HG03442 (cell line): Measurements from ENCODE around the gene RAB14.
"Not testable (repeated sequence)": the region's sequence is repeated elsewhere in the genome, so short reads cannot be mapped to it uniquely, and the experiment has no call there.

Source experiments
- ATAC-seq: cut with Tn5 transposase; IDR thresholded peaks from one replicate; pipeline ENCODE4 v1.9.1; 2021; ENCODE audit warnings: mild to moderate bottlenecking, moderate library complexity; ENCODE audit not compliant: unreplicated experiment

The RAB14 gene

DNA sequence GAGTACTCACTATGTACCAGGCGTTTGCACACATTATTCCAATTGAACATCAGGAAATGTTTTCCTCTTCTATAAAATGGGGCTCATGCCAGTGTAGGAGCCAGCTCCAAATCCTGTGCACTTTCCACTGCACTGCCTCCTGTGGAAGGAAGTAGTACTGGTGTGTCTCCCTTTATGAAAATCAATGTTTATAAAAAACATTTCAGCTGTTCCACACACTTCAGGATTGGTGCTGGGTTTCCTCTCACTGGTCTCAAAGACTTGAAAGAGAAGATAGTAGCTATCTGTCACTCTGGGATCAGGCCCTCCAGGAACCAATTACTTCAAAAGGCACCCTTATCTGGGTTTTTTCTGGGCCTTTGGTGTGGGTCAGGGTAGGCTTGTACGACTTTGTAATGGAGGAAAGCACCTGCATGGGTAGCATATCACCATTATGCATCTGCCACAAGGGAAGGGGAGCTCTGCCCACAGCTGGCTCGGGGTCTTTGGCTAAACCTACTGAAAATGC, 32.5 kb downstream of the RAB14 start:
- ATAC-seq = no peak

DNA sequence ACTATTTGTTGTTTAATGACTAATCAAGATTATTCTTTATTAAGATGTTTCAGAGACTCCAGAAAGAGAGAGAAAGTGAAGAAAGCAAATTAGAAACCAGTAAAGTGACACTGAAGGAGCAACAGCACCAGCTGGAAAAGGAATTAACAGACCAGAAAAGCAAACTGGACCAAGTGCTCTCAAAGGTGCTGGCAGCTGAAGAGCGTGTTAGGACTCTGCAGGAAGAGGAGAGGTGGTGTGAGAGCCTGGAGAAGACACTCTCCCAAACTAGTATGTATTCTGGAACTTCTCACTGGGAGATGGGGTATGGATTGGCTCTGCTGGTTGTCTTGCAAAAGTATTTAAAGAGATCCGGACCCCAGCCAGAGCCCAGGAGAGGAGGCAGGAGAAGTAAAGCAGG, 33.6 kb downstream of the RAB14 start:
- ATAC-seq = no peak

DNA sequence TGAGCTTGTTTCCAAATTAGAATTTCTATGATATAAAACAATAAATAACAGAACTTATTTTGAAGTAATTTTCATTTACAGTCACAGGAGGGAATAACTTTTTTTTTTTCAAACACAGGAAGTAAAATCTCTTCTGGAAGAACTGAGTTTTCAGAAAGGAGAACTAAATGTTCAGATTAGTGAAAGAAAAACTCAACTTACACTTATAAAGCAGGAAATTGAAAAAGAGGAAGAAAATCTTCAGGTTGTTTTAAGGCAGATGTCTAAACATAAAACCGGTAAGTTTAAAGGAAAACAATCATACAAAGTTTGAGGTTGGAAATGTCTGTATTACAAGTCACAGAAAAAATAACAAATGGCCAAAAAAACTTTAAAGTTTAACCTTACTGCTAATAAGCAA, 41.6 kb downstream of the RAB14 start:
- no peak for ATAC-seq

DNA sequence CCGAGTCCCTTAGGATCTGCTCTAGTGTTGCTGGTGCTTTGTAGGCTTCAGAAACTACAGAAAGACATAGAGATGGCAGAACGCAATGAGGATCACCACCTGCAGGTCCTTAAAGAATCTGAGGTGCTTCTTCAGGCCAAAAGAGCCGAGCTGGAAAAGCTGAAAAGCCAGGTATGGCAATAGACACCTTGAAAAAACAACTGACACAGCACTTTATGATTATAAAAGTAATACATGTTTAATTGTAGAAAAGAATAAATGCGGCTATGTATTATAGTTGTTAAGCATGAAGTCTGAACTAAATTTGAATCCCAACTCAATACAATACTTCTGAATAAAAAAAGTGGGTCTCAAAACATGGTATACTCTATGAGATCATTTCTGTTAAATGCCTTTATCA, 43.7 kb downstream of the RAB14 start:
- no peak for ATAC-seq

DNA sequence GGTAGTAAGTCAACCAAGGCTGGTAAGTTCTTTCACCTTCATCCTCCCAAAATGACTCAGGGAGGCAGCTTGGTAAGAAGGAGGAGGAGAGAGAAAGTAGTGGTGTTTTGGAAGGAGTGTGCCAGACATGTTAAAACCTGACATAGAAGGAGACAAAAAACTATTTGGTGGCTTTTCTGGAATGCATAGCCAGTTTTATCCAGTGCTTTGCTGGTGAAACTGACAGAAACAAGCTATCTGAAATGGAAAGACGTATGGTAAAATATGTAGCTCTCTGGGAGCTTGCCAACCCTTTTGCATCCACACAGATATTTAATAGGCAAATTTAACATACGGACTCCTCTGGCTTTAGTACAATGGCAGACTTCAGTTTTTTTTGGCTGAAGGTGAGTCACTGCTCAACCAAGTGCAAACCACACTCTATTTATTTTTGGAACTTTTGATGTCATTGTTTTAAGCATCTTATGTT, 45.4 kb downstream of the RAB14 start:
- peak; percentile 85 for ATAC-seq

DNA sequence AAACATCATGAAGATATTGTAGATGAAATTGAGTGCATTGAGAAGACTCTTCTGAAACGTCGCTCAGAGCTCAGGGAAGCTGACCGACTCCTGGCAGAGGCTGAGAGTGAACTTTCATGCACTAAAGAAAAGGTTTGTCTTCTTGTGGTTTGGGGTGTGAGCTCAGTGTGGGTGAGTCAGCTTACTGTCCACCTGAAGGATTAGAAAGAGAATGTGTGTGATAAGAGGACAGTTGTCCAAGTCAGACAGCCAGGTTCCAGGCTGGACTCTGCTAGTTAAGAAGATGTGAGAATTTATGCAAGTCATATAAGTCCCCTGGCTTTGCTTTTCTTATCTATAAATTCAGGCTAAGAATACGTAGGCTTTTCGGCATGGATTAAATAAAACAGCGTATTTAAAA, 46.9 kb downstream of the RAB14 start:
- no peak for ATAC-seq

DNA sequence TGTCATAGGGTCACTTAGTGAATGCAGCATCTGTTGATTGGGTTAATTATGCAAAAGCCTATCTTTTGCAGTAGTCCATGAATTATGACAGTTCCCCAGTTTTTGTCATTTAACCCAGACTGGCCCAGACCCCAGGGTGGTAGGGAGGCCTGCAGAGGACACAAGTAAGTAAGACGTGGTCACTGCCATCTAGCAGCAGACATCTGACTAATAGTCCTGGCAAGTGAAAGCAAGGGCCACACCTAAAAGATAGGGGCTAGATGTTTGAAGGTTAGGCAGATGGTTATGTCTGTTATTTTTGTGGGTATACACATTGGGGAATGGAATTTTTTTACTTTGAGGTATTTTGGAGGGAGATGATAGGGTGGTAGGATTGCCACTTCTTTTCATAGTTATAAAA, 48.0 kb downstream of the RAB14 start:
- ATAC-seq = no peak

DNA sequence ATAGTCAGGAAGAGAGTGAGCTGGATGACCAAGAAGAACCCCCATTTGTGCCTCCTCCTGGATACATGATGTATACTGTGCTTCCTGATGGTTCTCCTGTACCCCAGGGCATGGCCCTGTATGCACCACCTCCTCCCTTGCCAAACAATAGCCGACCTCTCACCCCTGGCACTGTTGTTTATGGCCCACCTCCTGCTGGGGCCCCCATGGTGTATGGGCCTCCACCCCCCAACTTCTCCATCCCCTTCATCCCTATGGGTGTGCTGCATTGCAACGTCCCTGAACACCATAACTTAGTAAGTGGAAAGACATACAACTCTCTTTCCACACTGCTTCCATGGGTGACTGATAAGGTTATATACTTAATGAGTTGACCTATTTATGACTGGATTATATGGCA, 51.5 kb downstream of the RAB14 start:
- no peak for ATAC-seq

DNA sequence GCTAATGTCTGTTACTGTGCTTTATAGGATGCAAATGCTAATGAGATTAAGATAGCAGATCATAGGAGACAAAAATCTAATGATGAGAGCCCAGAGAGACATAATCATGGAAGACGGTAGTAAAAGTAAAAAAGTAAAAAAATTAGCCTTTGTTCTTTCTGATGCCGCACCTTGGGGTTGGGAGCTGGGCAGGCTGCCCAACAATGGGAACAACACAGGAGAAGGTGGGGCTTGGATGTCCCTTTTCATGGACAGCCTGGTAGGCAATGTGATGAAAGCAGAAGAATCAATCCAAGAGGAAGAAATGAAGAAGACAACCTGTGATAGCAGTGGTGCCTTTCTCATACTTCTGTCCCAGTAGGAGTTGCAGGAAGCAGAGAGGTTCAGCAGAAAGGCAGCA, 57.2 kb downstream of the RAB14 start:
- no peak for ATAC-seq

DNA sequence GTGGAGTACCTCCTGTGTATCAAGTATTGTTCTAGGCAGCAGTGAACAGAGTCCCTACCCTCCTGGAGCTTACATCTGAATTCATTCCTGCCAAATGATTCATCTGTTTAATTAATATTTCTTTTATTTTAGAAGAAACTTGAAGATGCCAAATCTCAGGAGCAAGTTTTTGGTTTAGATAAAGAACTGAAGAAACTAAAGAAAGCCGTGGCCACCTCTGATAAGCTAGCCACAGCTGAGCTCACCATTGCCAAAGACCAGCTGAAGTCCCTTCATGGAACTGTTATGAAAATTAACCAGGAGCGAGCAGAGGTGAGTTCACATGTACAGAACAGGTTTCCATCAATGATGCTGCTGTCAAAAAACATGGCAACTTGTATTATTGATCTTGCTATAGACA, 57.9 kb downstream of the RAB14 start:
- ATAC-seq = no peak

DNA sequence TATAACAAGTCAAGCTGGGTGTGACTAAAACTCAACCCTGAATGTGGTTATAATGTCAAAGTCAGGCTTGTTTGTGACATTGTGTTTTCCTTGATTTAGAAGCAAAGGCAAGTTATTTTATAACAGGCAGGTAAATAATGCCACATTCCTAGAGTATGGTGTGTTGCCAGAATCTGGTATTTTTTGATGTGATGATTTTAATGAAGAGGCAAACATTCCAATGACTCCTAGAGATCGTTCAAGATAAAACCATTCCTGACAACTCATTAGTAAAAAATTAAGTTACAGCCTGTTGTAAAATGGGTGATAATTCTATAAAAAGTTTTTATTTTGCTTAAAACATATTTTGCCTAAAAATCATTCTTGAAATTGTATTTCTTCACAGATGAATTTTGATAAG, 60.0 kb downstream of the RAB14 start:
- ATAC-seq = no peak

DNA sequence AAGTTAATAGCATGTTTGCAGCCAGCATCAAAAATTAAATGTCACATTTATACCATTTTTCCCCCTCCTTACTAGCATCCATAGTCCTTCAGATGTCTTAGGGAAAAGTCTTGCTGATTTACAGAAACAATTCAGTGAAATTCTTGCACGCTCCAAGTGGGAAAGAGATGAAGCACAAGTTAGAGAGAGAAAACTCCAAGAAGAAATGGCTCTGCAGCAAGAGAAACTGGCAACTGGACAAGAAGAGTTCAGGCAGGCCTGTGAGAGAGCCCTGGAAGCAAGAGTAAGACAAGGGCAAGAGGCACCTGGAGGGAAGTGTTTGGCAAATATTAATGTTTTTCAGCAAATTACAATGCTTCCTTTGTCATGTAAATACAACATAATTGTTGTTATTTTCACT, 60.4 kb downstream of the RAB14 start:
- no peak for ATAC-seq

DNA sequence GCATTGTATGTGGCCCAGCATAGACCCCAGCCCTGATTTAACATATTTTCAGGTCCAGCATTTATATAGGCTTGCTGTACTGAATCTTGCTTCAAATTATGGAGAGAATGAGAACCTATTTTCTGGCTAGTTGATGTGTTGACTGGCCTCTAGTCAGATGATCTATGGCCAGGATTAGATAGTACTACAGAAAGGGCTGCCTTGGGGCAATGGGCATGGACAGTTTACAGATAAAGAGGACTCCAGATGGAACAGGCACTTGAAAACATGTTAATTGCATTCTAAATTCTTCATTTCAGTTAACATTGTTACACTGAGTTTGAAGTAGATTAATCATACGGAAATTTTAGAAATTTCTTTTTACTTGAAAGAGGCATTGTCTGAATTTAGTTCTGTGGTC, 61.5 kb downstream of the RAB14 start:
- ATAC-seq = no peak

DNA sequence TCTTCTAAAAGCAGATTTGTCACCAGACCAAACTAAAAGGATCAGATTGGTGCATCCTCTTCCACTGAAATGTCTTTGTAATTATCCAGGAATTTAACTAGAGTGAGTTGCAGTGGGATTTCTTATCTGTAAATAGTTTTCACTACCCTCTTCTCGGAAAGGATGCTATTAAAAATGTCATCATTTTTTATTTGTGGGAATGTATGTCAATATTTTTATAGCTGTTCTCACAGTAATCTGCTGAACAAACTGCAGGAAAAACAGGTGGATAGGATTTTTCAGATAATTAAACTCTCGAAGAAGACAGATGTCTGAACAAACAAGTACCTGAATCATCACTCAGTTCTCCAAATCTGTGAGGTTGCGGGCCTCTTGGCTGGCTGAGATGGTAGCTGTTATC, 62.7 kb downstream of the RAB14 start:
- no peak for ATAC-seq

DNA sequence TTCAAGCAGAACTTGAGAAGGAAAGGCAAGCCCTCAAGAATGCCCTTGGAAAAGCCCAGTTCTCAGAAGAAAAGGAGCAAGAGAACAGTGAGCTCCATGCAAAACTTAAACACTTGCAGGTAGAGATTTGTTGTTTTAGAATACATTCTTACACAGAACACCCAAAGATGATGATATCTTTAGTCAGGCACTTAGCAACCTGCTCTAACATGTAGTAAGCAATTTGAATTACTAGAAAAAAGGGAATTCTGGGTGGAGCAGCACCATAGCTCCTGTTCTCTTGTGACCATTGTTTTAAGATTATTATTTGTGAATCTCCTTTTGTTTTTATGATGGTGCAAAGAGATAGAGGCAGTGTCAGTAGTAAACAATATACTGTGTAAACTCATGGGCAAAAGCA, 63.1 kb downstream of the RAB14 start:
- ATAC-seq = no peak

DNA sequence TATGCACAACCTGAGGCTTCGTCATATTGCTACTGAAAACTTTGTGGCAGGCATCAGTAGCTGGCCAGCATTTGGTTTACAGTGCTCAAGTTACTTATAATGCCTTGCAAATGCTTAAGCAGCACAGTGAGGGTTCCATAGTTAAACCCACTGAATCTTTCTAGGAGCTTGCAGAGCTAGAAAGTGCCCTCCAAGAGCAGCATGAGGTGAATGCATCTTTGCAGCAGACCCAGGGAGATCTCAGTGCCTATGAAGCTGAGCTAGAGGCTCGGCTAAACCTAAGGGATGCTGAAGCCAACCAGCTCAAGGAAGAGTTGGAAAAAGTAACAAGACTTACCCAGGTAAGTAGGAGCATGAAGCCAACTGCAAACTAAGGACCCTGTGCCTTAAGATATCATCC, 66.0 kb downstream of the RAB14 start:
- no peak for ATAC-seq

DNA sequence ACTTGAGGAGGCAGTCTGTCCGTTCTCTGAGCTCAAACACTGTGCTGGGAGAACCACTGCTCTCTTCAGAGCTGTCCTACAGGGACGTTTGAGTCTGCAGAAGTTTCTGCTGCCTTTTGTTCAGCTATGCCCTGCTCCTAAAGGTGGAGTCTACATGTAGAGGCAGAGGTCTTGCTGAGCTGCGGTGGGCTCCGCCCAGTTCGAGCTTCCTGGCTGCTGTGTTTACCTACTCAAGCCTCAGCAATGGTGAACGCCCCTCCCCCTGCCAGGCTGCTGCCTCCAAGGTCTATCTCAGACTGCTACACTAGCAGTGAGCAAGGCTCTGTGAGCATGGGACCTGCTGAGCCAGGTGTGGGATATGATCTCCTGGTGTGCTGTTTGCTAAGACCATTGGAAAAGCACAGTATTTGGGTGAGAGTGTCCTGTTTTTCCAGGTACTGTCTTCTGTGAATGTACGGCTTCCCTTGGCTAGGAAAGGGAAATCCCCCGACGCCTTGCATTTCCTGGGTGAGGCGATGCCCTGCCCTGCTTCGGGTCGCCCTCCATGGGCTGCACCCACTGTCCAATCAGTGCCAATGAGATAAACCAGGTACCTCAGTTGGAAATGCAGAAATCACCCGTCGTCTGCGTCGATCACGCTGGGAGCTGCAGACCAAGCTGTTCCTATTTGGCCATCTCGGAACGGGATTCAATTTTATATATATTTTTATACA, 68.4 kb downstream of the RAB14 start:
- no peak for ATAC-seq

DNA sequence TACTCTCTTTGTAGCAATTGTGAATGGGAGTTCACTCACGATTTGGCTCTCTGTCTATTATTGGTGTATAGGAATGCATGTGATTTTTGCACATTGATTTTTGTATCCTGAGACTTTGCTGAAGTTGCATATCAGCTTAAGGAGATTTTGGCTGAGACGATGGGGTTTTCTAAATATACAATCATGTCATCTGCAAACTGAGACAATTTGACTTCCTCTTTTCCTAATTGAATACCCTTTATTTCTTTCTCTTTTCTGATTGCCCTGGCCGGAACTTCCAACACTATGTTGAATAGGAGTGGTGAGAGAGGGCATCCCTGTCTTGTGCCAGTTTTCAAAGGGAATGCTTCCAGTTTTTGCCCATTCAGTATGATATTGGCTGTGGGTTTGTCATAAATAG, 72.3 kb downstream of the RAB14 start:
- not testable (repeated sequence) for ATAC-seq
